OCI-LY7 (cell line): ENCODE data around the gene UGT1A9. TPM values are rescaled to one million over a fixed set of nuclear protein-coding genes. Genes with fewer than 3 reads are reported as not detected.

ENCODE experiments used
- BruUV-seq: library from RNA; stranded (reverse); fragments of 400-500 nt; replicated peaks from 2 replicates; lab custom pipeline; 2021; lab: Mats Ljungman, UMichigan
- CTCF ChIA-PET: fragments of 300-600 bp; sonication (Branson Sonifier 250); formaldehyde crosslinking; loops from one replicate; lab custom pipeline; 2022; ENCODE audit warnings: antibody characterized with exemption; ENCODE audit not compliant: unreplicated experiment; lab: Charles Lee
- POLR2A ChIA-PET: fragments of 300-600 bp; sonication (Branson Sonifier 250); formaldehyde crosslinking; loops from one replicate; lab custom pipeline; 2022; ENCODE audit warnings: antibody characterized with exemption; lab: Charles Lee
- DNase-seq: peaks from one replicate; pipeline ENCODE4 v3.0.0-alpha.2; 2015; ENCODE audit warnings: low spot score
- H2AFZ ChIP-seq: fragments of 200-600 bp; sonication (generic), shearing (Covaris generic); 2 replicates; pipeline ENCODE4 v1.6.1; 2014; ENCODE audit warnings: mild to moderate bottlenecking, antibody characterized with exemption, low read length, moderate library complexity
- H3K27ac ChIP-seq: fragments of 200-600 bp; sonication (generic); 2 replicates; pipeline ENCODE4 v1.5.1; 2014; ENCODE audit warnings: mixed run types, low read depth, mild to moderate bottlenecking, moderate library complexity, low read length, inconsistent platforms; ENCODE audit not compliant: poor library complexity, severe bottlenecking
- H3K36me3 ChIP-seq: fragments of 200-600 bp; sonication (generic); 2 replicates; pipeline ENCODE4 v1.6.1; 2014; ENCODE audit warnings: mild to moderate bottlenecking, antibody characterized with exemption, low read length, moderate library complexity, mixed read lengths; ENCODE audit not compliant: insufficient read depth
- H3K4me1 ChIP-seq: fragments of 200-600 bp; sonication (generic); 2 replicates; pipeline ENCODE4 v1.5.1; 2014; ENCODE audit warnings: mild to moderate bottlenecking, low read length; ENCODE audit not compliant: insufficient read depth, poor library complexity, severe bottlenecking
- H3K4me2 ChIP-seq: fragments of 200-600 bp; sonication (generic); 2 replicates; pipeline ENCODE4 v1.6.1; 2014; ENCODE audit warnings: mild to moderate bottlenecking, low read length
- H3K4me3 ChIP-seq: fragments of 200-600 bp; sonication (generic); 2 replicates; pipeline ENCODE4 v1.5.1; 2014; ENCODE audit warnings: mild to moderate bottlenecking, low read depth, low read length; ENCODE audit not compliant: poor library complexity, severe bottlenecking
- H3K79me2 ChIP-seq: fragments of 200-600 bp; sonication (generic); 2 replicates; pipeline ENCODE4 v1.6.1; 2016; ENCODE audit warnings: low read depth, mild to moderate bottlenecking, low read length, moderate library complexity, mixed read lengths; ENCODE audit not compliant: insufficient read depth
- H3K9me2 ChIP-seq: fragments of 200-600 bp; sonication (generic); 2 replicates; pipeline ENCODE4 v1.6.1; 2016; ENCODE audit warnings: mild to moderate bottlenecking, low read length, mixed read lengths; ENCODE audit not compliant: insufficient read depth
- H3K9me3 ChIP-seq: fragments of 200-600 bp; sonication (generic); 2 replicates; pipeline ENCODE4 v1.6.1; 2014; ENCODE audit warnings: mild to moderate bottlenecking, mixed run types, low read length, mixed read lengths
- H4K20me1 ChIP-seq: fragments of 200-600 bp; sonication (generic); 2 replicates; pipeline ENCODE4 v1.6.1; 2014; ENCODE audit warnings: mild to moderate bottlenecking, antibody characterized with exemption, low read length, moderate library complexity, mixed read lengths; ENCODE audit not compliant: insufficient read depth
- CTCF ChIP-seq: fragments of 200-600 bp; sonication (generic); conservative IDR thresholded peaks from 2 replicates; pipeline ENCODE4 v1.5.1; 2014; ENCODE audit warnings: mild to moderate bottlenecking, antibody characterized with exemption, low read length, moderate library complexity, mixed read lengths
- EZH2phosphoT487 ChIP-seq: fragments of 200-600 bp; sonication (generic); IDR thresholded peaks from 2 replicates; pipeline ENCODE4 v1.6.1; 2018; ENCODE audit warnings: low read depth, borderline replicate concordance, mild to moderate bottlenecking, mixed run types, antibody characterized with exemption, low read length, moderate library complexity, mixed read lengths
- intact Hi-C: fragments of 100-400 bp; cut with micrococcal nuclease; formaldehyde crosslinking; loops from one replicate; pipeline ENCODE4 v1.10.0; 2022; ENCODE audit not compliant: unreplicated experiment
- total RNA-seq, 2 experiments: library from RNA; depleted of rRNA in 1 of 2; stranded (reverse); fragments of >200 nt in 1 of 2; shearing (Covaris generic) in 1 of 2; gene quantifications; 2 replicates each; pipeline ENCODE4 v1.2.3, GENCODE V29; 2014 to 2022

The UGT1A9 gene
- total RNA-seq, 2 experiments from 2014 or later, result not detected

- no peak overlapping the region; the same call in 1 of the 2 replicates for H3K4me2 ChIP-seq
- intact Hi-C loops, result no loop called here
- POLR2A ChIA-PET, result interaction anchor here (1.3 kb wide), 1 partner anchor 10 kb away, joined by 3 read pairs; no protein-coding TSS in a partner anchor
Measured at GRCh38 chr2:233801357-233802131, 129.8 kb downstream of the UGT1A9 start.

GRCh38 chr2:233802132-233802815 lies 130.6 kb downstream of the UGT1A9 start:
- intact Hi-C loops, result no loop called here
- Histone ChIP-seq H4K20me1 (no peaks in the 10 kb centered on the region), H3K4me3 (no peak overlapping the region), H3K9me2 (no peaks in the 10 kb centered on the region), H3K79me2 (no peaks in the 10 kb centered on the region), H3K27ac (no peak overlapping the region), H3K4me2 (no peak overlapping the region), H3K36me3 (no peaks in the 10 kb centered on the region), H3K9me3 (no peaks in the 10 kb centered on the region), H2AFZ (no peak overlapping the region), H3K4me1 (peaks cover 11% of the 10 kb centered on the region)
- no TSS peak for BruUV-seq
- no peak for TF ChIP-seq EZH2phosphoT487
- no peak for TF ChIP-seq CTCF
- CTCF ChIA-PET, result no interaction called here
- no peak for DNase-seq
- POLR2A ChIA-PET, result interaction anchor here (1.3 kb wide), 1 partner anchor 11 kb away, joined by 3 read pairs; no protein-coding TSS in a partner anchor

More at GRCh38 chr2:233801357-233802131, 129.8 kb downstream of the UGT1A9 start:
- Histone ChIP-seq H4K20me1 (no peaks in the 10 kb centered on the region), H3K4me3 (no peak overlapping the region), H3K27ac (no peak overlapping the region), H3K4me1 (peaks cover 11% of the 10 kb centered on the region), H2AFZ (no peak overlapping the region), H3K9me2 (no peaks in the 10 kb centered on the region), H3K36me3 (no peaks in the 10 kb centered on the region), H3K9me3 (no peaks in the 10 kb centered on the region), H3K79me2 (no peaks in the 10 kb centered on the region)
- CTCF ChIA-PET, result no interaction called here
- TF ChIP-seq EZH2phosphoT487 (no peak), CTCF (peak; percentile 39)
- DNase-seq, result peak; percentile 57
- no TSS peak for BruUV-seq
